Measurements from ENCODE around the gene CCDC124. TPM values are rescaled to one million over a fixed set of nuclear protein-coding genes. Genes with fewer than 3 reads are reported as not detected.

Gene CCDC124
- total and polyA plus RNA-seq, 2 of the 4 experiments (the other 2 are of a cell fraction): 30.1 to 112 TPM

GRCh38 chr19:17942181-17942580 is 9.4 kb downstream of the CCDC124 start (continued):
- TF ChIP-seq CTCF (conservative IDR thresholded peaks at IDR 0.05; ENCODE audit: low read depth, low read length): no peak
- TF ChIP-seq RAD21 (IDR thresholded peaks at IDR 0.05; ENCODE audit: low read length): no peak
- no peak for TF ChIP-seq RFX5 (IDR thresholded peaks at IDR 0.05; ENCODE audit: low read depth, low read length)
- TF ChIP-seq BHLHE40 (IDR thresholded peaks at IDR 0.05; ENCODE audit: low read depth, low read length): no peak

Data from IMR-90 (cell line).